IMR-90 (cell line): Measurements from ENCODE around the gene GSTT2B. TPM values are rescaled to one million over a fixed set of nuclear protein-coding genes. Genes with fewer than 3 reads are reported as not detected.

Source experiments
- ATAC-seq: fragments of 200-7000 bp; cut with Tn5 transposase; 2 replicates; pipeline ENCODE4 v1.9.1; 2020; ENCODE audit warnings: low read depth, mild to moderate bottlenecking, moderate library complexity
- BruUV-seq: library from RNA; stranded (reverse); fragments of 400-500 nt; replicated peaks from 2 replicates; lab custom pipeline; 2021; lab: Mats Ljungman, UMichigan
- CTCF ChIA-PET: fragments of 300-600 bp; formaldehyde crosslinking; extraction: SDS; loops from one replicate; lab custom pipeline; 2021; ENCODE audit warnings: antibody characterized with exemption; lab: Yijun Ruan, JAX
- POLR2A ChIA-PET: fragments of 300-600 bp; sonication (Branson Sonifier 250); formaldehyde crosslinking; loops from one replicate; lab custom pipeline; 2022; ENCODE audit warnings: antibody characterized with exemption; ENCODE audit not compliant: unreplicated experiment; lab: Charles Lee
- DNase-seq: peaks from one replicate; pipeline ENCODE4 v3.0.0; 2013
- H2AFZ ChIP-seq: replicated peaks from 2 replicates; pipeline ENCODE3; 2013; ENCODE audit warnings: low read length, mild to moderate bottlenecking; ENCODE audit not compliant: poor library complexity
- H2AK5ac ChIP-seq: 2 replicates; pipeline ENCODE4 v1.6.1; 2013; ENCODE audit warnings: low read depth, low read length, inconsistent platforms
- H2AK9ac ChIP-seq: replicated peaks from 2 replicates; pipeline ENCODE3; 2013; ENCODE audit warnings: mild to moderate bottlenecking, low read depth, low read length, moderate library complexity; ENCODE audit not compliant: poor library complexity
- H2BK120ac ChIP-seq: 2 replicates; pipeline ENCODE4 v1.6.1; 2013; ENCODE audit warnings: low read depth, low read length, inconsistent platforms
- H2BK15ac ChIP-seq: 3 replicates; pipeline ENCODE4 v1.6.1; 2013; ENCODE audit warnings: low read depth, low read length, inconsistent platforms
- H2BK20ac ChIP-seq: 2 replicates; pipeline ENCODE4 v1.6.1; 2013; ENCODE audit warnings: low read depth, mild to moderate bottlenecking, inconsistent platforms, low read length, moderate library complexity
- H2BK5ac ChIP-seq: 2 replicates; pipeline ENCODE4 v1.6.1; 2013; ENCODE audit warnings: mild to moderate bottlenecking, low read depth, low read length, inconsistent platforms; ENCODE audit not compliant: poor library complexity, severe bottlenecking
- H3K14ac ChIP-seq: replicated peaks from 2 replicates; pipeline ENCODE4 v1.6.1; 2013; ENCODE audit warnings: low read depth, low read length, inconsistent platforms
- H3K18ac ChIP-seq: 2 replicates; pipeline ENCODE4 v1.6.1; 2013; ENCODE audit warnings: low read depth, low read length, control low read depth
- H3K23ac ChIP-seq: 2 replicates; pipeline ENCODE4 v1.6.1; 2013; ENCODE audit warnings: low read depth, low read length, inconsistent platforms
- H3K27ac ChIP-seq: 2 replicates; pipeline ENCODE4 v1.5.1; 2013; ENCODE audit warnings: mild to moderate bottlenecking, control low read depth, low read length; ENCODE audit not compliant: insufficient read depth
- H3K27me3 ChIP-seq: 2 replicates; pipeline ENCODE4 v1.6.1; 2013; ENCODE audit warnings: low read length; ENCODE audit not compliant: control insufficient read depth, insufficient read depth
- H3K36me3 ChIP-seq: 2 replicates; pipeline ENCODE4 v1.6.1; 2013; ENCODE audit warnings: low read length, mixed read lengths; ENCODE audit not compliant: control insufficient read depth, insufficient read depth
- H3K4ac ChIP-seq: 2 replicates; pipeline ENCODE4 v1.6.1; 2013; ENCODE audit warnings: low read depth, low read length, inconsistent platforms
- H3K4me1 ChIP-seq: 2 replicates; pipeline ENCODE4 v1.6.1; 2013; ENCODE audit warnings: low read length, mixed read lengths; ENCODE audit not compliant: control insufficient read depth, insufficient read depth
- H3K4me2 ChIP-seq: 2 replicates; pipeline ENCODE4 v1.6.1; 2013; ENCODE audit warnings: low read depth, mild to moderate bottlenecking, control low read depth, low read length, moderate library complexity
- H3K4me3 ChIP-seq: 2 replicates; pipeline ENCODE4 v1.5.1; 2013; ENCODE audit warnings: low read depth, mild to moderate bottlenecking, control low read depth, low read length, moderate library complexity; ENCODE audit not compliant: insufficient read depth
- H3K56ac ChIP-seq: 2 replicates; pipeline ENCODE4 v1.6.1; 2013; ENCODE audit warnings: low read length, inconsistent platforms; ENCODE audit not compliant: insufficient read depth; ENCODE audit errors: extremely low read depth
- H3K79me1 ChIP-seq, 2 experiments: 2 replicates each; pipeline ENCODE4 v1.6.1; 2013; ENCODE audit warnings: low read length in 2 of 2, inconsistent platforms in 1 of 2, low read depth in 1 of 2
- H3K9ac ChIP-seq: 2 replicates; pipeline ENCODE4 v1.6.1; 2013; ENCODE audit warnings: low read depth, low read length, control low read depth
- H3K9me1 ChIP-seq: 2 replicates; pipeline ENCODE4 v1.6.1; 2013; ENCODE audit warnings: low read length, inconsistent platforms; ENCODE audit not compliant: insufficient read depth
- H3K9me3 ChIP-seq: 2 replicates; pipeline ENCODE4 v1.6.1; 2013; ENCODE audit warnings: low read length; ENCODE audit not compliant: control insufficient read depth, insufficient read depth
- H4K20me1 ChIP-seq: 2 replicates; pipeline ENCODE4 v1.6.1; 2013; ENCODE audit warnings: low read length, inconsistent platforms; ENCODE audit not compliant: insufficient read depth
- H4K5ac ChIP-seq: 2 replicates; pipeline ENCODE4 v1.6.1; 2013; ENCODE audit warnings: mild to moderate bottlenecking, low read depth, low read length, control low read depth
- H4K8ac ChIP-seq, 2 experiments: 2 replicates each; pipeline ENCODE4 v1.6.1; 2013; ENCODE audit warnings: low read depth in 2 of 2, low read length in 2 of 2, control low read depth in 1 of 2, inconsistent platforms in 1 of 2
- H4K91ac ChIP-seq: 2 replicates; pipeline ENCODE4 v1.6.1; 2013; ENCODE audit warnings: low read depth, low read length, inconsistent platforms; ENCODE audit not compliant: insufficient read depth
- BHLHE40 ChIP-seq: fragments of 150-350 bp; IDR thresholded peaks from 2 replicates; pipeline ENCODE4 v1.6.1; 2016; ENCODE audit warnings: mild to moderate bottlenecking, low read depth, low read length
- CEBPB ChIP-seq: IDR thresholded peaks from 2 replicates; pipeline ENCODE4 v1.6.1; 2012; ENCODE audit warnings: low read depth, low read length, improper control_type of control experiment
- CHD1 ChIP-seq: IDR thresholded peaks from 2 replicates; pipeline ENCODE4 v1.6.1; 2012; ENCODE audit warnings: low read depth, low read length, improper control_type of control experiment
- FOS ChIP-seq: fragments of 150-350 bp; IDR thresholded peaks from 2 replicates; pipeline ENCODE4 v1.6.1; 2016; ENCODE audit warnings: low read depth, low read length
- NFE2L2 ChIP-seq: fragments of 150-350 bp; IDR thresholded peaks from 2 replicates; pipeline ENCODE4 v1.6.1; 2016; ENCODE audit warnings: low read depth, mild to moderate bottlenecking, low read length
- RCOR1 ChIP-seq: IDR thresholded peaks from 2 replicates; pipeline ENCODE4 v1.6.1; 2012; ENCODE audit warnings: mild to moderate bottlenecking, low read length, improper control_type of control experiment; ENCODE audit not compliant: insufficient replicate concordance
- RFX5 ChIP-seq: IDR thresholded peaks from 2 replicates; pipeline ENCODE4 v1.8.0; 2012; ENCODE audit warnings: low read depth, mild to moderate bottlenecking, low read length, moderate library complexity
- SMC3 ChIP-seq: fragments of 150-350 bp; IDR thresholded peaks from 2 replicates; pipeline ENCODE4 v1.6.1; 2016; ENCODE audit warnings: low read depth, mild to moderate bottlenecking, antibody characterized with exemption, low read length, moderate library complexity
- USF2 ChIP-seq: fragments of 150-350 bp; IDR thresholded peaks from 2 replicates; pipeline ENCODE4 v1.6.1; 2017; ENCODE audit warnings: mild to moderate bottlenecking, antibody characterized with exemption, low read length, low read depth
- WGBS, 2 experiments: methylation state at CpG; one replicate each; pipeline versions ENCODE4 v1.1.5 to v1.1.7; 2013; ENCODE audit warnings: missing lambda C conversion rate in 2 of 2; ENCODE audit not compliant: insufficient read length in 1 of 2; ENCODE audit errors: extremely low coverage in 2 of 2; 5-methylcytosine and 5-hydroxymethylcytosine counted together
- dilution Hi-C: fragments of 300-500 bp; cut with HindIII; formaldehyde crosslinking; loops from one replicate; pipeline ENCODE4 v1.14.3; 2018; ENCODE audit warnings: low sequenced_read_pairs; ENCODE audit not compliant: unreplicated experiment
- in situ Hi-C: fragments of 300-500 bp; cut with MboI; formaldehyde crosslinking; loops from 3 replicates; pipeline ENCODE4 v1.14.3; 2019; ENCODE audit warnings: low sequenced_read_pairs, inconsistent platforms, mixed read lengths
- intact Hi-C: fragments of 100-400 bp; cut with micrococcal nuclease; formaldehyde crosslinking; loops from 2 replicates; pipeline ENCODE4 v1.10.0; 2022
- polyA plus RNA-seq, 3 experiments: library from polyadenylated mRNA; depleted of rRNA; stranded (reverse); fragments of >200 nt; gene quantifications; 2 replicates each; pipeline ENCODE4 v1.2.3, GENCODE V29; 2012; ENCODE audit warnings: low replicate concordance in 1 of 3
- total RNA-seq: library from RNA; depleted of rRNA; stranded (reverse); fragments of >200 nt; gene quantifications from 2 replicates; pipeline ENCODE4 v1.2.3, GENCODE V29; 2012

The GSTT2B gene
- total and polyA plus RNA-seq, 2 of the 4 experiments (the other 2 are of a cell fraction) = 15.1 to 77.0 TPM

DNA sequence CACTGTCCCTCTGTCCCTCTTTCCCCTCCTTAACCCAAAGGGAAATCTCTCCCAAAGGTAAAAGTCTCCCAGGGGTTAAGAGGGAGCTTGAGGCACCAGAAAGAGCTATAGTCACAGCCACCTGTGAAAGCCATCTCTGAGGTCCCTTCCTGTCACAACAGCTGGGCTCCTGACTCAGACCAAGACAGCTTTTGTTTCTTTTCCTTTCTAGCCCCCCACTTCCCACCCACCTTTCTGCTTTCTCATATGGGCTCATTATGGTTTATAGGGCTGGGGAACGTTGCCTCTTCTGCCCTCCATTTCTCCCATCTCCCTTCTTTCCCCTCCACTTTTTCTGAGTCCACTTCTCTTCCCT is 47.7 kb downstream of the GSTT2B start (continued):
- TF ChIP-seq RCOR1 = no peak
- TF ChIP-seq SMC3 = no peak
- no peak for TF ChIP-seq RFX5
- TF ChIP-seq NFE2L2 = no peak

DNA sequence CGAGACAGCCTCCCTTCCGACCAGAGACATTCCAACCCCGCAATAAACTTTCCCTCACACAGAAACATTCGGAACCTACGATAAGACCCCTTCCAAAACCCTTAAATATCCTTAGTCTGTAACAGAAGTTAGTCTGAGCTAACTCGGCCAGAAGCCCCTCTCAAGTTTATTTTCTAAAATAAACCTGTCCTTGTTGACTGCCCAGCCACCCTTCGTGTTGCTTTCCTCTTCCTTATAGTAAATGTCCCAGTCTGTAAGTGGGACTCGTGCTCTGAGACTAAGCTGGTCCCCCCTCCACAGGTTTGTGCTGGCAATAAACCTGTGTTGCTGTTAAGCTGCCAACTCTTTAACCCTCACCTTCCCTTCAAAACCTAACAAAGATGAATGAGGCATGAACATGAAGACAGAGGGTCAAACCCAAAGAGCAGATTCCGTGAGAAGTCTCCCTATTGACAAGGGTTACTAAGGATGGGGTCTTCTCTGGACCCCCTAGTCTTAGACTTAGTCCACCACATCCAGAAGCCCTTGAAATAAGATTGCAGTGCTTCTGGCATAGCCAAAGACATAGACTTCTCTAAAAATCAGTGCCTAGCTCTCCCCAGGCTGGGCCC is 48.6 kb downstream of the GSTT2B start:
- H2BK5ac ChIP-seq = no peak overlapping the region
- DNase-seq (no peak), ATAC-seq (no peak)
- H3K27ac ChIP-seq = no peak overlapping the region
- H3K4me3 ChIP-seq = no peak overlapping the region
- no peak overlapping the region for H3K4me2 ChIP-seq
- H3K79me1 ChIP-seq = peaks cover 0 to 8% of the 10 kb centered on the region in 2 experiments; a peak in 2 of 4 replicates
- no peaks in the 10 kb centered on the region for H4K20me1 ChIP-seq
- no peaks in the 10 kb centered on the region for H3K36me3 ChIP-seq
- no peak overlapping the region for H3K14ac ChIP-seq
- H2BK120ac ChIP-seq = no peak overlapping the region
- WGBS, 2 experiments = 100% methylated on average over 2 of the region's 9 CpGs; no CpG with 5 or more reads in 1 of the 2 experiments
- H3K4ac ChIP-seq = no peak overlapping the region
- H4K8ac ChIP-seq = no peak overlapping the region; a peak in 1 of 4 replicates
- BruUV-seq = no TSS peak
- no peak overlapping the region for H2BK20ac ChIP-seq
- H3K18ac ChIP-seq = no peak overlapping the region
- no peak overlapping the region for H3K56ac ChIP-seq
- no peak overlapping the region for H3K23ac ChIP-seq
- H3K9me3 ChIP-seq = no peaks in the 10 kb centered on the region
- intact Hi-C loops = no loop called here
- H2AK5ac ChIP-seq = no peak overlapping the region
- in situ Hi-C loops = no loop called here
- H4K5ac ChIP-seq = no peak overlapping the region
- no peaks in the 10 kb centered on the region; the same call in 1 of the 2 replicates for H3K9me1 ChIP-seq
- H3K9ac ChIP-seq = no peak overlapping the region
- no peak overlapping the region for H2BK15ac ChIP-seq
- H3K27me3 ChIP-seq = no peaks in the 10 kb centered on the region
- dilution Hi-C loops = no loop called here
- ChIA-PET CTCF (no interaction called here), POLR2A (no interaction called here)
- H3K4me1 ChIP-seq = peaks cover 3% of the 10 kb centered on the region; the same call in 1 of the 2 replicates
- H2AFZ ChIP-seq = no peak overlapping the region
- TF ChIP-seq USF2 (no peak), CHD1 (no peak), NFE2L2 (no peak), CEBPB (no peak), RFX5 (no peak), SMC3 (no peak), BHLHE40 (no peak), FOS (no peak)
- no peak overlapping the region for H4K91ac ChIP-seq
- H2AK9ac ChIP-seq = no peak overlapping the region
